Measurements from ENCODE around the gene LFNG.

Gene LFNG, protein sequence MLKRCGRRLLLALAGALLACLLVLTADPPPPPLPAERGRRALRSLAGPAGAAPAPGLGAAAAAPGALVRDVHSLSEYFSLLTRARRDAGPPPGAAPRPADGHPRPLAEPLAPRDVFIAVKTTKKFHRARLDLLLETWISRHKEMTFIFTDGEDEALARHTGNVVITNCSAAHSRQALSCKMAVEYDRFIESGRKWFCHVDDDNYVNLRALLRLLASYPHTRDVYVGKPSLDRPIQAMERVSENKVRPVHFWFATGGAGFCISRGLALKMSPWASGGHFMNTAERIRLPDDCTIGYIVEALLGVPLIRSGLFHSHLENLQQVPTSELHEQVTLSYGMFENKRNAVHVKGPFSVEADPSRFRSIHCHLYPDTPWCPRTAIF

GRCh38 chr7:2519119-2519930 lies at the start of gene LFNG:
Gene LFNG, plus strand, starts transcription at chr7:2519774. Its CDS starts 88 bp downstream, at chr7:2519862.
- peak; percentile 92 for DNase-seq (ENCODE audit: low spot score)

GRCh38 chr7:2470204-2471021 lies 49.2 kb upstream of the LFNG start:
- no peak for DNase-seq (ENCODE audit: low spot score)

- DNase-seq (ENCODE audit: low spot score): no peak
Observed at GRCh38 chr7:2471022-2471329, 48.6 kb upstream of the LFNG start.

DNA sequence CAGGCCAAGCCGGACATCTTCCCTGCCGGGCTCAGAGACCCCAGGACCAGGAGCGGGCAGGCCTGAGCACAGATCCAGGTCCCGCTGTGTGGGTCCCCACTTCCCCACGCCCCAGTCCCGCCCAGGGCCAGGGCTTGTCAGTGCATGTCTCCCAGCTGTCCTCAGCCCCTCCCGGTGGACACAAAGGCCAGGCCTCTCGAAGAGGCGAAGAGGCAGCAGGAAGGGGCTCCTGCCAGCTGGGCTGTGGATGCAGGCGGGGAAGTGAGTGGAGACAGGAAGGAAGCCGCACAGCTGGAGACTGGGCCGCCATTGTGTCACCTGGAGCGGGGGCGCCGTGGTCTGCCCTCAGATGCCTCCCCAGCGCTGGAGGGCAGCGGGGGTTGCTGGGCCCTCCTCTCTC lies 48.2 kb upstream of the LFNG start:
- no peak for DNase-seq (ENCODE audit: low spot score)

DNA sequence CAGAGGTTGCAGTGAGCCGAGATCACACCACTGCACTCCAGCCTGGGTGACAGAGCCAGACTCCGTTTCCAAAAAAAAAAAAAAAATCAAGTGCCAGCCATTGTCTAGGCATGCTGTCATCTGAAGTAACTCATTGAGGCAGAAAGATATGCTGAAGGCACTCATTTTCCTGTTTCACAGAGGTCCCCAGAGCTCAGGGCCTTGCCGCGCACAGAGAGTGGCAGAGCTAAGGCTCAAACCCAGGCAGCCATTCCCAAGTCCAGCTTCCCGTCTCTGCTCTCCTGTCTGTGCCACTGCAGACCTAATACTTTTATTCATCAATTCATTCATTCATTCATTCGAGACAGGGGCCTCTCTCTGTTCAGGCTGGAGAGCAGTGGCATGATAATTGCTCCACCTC lies 46.8 kb upstream of the LFNG start:
- DNase-seq (ENCODE audit: low spot score): no peak

GRCh38 chr7:2473496-2474180 lies 45.9 kb upstream of the LFNG start:
- no peak for DNase-seq (ENCODE audit: low spot score)

GRCh38 chr7:2474224-2474623 lies 45.4 kb upstream of the LFNG start:
- DNase-seq (ENCODE audit: low spot score): no peak

DNA sequence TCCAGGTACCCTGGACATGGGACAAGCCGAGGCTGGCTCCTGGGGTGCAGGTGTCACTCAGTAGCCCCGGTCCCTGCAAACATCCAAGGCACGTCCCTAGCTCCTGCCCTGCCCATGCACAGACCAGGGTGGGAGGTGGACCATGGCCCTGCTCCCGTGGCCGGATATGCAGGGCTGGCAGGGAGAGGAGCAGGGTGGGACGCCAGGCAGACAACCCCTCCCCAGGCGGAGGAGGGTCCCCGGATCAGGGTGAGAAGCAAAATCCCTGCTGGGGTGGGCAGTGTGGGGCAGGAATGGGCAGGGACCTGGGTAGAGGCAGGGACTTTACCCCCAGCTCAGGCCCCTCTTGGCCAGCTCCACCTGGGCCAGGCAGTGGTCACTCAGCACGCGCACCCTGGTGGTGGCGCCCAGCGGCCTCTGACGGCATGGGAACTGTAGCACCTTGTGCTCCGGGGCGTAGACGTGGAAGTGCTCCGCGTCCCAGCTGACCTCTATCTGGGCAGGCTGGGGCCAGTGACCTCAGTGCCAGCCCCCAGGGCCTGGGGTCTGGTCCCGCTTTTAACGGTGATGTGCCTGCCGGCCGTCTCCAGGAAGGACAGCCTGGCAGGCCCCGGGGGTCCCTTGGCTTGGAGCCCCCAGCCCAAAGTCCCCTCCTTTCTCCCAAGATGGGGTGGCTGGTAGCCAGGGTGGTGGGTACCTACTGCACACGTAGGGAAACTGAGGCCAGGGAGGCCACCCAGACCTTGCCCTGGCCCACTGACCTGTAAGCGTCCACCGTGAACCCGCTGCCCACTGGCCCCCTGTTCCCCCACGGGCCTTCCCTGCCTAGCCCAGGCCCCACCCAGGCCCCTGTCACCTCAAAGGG lies 44.5 kb upstream of the LFNG start:
- no peak for DNase-seq (ENCODE audit: low spot score)

DNA sequence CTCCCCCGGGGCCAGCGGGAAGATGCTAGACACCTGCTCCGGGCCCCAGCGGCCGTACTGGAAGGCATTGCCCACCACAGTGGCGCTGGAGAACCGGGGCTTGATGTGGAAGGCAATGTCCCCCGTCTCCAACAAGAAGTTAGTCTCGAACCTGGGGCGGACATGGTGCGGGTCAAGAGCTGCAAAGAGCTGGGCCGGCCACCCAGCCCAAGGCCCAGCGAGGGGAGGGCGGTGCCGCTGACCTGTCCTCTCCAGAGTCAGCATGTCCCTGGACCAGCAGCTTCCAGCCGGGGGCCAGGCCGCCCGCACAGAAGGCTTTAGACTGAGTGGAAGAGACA lies 43.9 kb upstream of the LFNG start:
- no peak for DNase-seq (ENCODE audit: low spot score)

GRCh38 chr7:2476298-2476697 lies 43.3 kb upstream of the LFNG start, which contains the start of gene GRIFIN:
Gene GRIFIN, minus strand, starts transcription at chr7:2476398. Its CDS starts 15 bp downstream, at chr7:2476383.
- DNase-seq (ENCODE audit: low spot score): no peak

- DNase-seq (ENCODE audit: low spot score): no peak
Observed at GRCh38 chr7:2476776-2477446, 42.7 kb upstream of the LFNG start.

DNA sequence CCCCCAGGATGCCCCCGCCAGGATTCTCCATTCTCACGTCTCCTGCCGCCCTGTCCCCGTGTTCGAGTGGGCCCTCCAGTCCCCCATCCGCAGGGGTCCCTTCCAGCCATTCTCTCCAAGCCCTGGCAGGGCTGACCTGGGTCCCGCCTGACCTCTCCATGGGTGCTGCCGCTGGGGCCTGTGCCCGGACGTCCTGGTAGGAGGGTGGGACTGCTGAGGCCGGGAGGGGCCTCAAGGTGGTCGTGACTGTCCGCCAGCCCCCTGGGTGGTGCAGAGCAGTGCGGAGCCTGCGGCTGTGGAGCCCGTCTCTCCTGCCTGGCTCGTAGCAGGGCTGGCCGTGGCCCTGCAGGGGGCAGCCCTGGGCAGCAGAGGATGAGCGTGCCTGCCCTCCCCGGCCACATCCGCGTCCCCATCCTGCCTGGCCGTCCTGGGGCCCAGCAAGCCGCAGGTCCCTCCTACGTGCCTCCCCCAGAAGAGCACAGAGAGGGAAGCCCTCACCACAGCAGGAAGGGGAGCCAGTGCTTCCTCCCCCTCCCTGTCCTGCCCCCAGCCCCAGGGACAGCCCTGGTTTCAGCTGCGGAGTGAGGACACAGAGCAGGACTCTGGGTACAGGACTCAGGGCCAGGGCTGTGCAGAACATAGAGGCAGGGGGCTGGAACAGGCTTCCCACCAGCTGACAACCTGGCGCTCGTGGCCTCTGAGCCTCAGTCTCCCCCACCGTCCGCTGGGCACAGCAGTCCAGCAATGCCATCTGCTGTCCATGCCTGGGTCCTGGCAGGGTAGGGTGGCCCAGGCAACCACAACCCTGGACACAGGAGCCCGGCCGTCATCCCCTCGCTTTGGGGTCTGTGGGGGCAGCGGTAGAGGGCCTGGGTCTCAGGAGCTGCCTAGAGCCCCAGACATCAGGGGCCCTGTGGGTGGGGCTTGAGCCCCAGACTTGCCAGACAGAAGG lies 41.9 kb upstream of the LFNG start:
- peak; percentile 49 for DNase-seq (ENCODE audit: low spot score)

DNA sequence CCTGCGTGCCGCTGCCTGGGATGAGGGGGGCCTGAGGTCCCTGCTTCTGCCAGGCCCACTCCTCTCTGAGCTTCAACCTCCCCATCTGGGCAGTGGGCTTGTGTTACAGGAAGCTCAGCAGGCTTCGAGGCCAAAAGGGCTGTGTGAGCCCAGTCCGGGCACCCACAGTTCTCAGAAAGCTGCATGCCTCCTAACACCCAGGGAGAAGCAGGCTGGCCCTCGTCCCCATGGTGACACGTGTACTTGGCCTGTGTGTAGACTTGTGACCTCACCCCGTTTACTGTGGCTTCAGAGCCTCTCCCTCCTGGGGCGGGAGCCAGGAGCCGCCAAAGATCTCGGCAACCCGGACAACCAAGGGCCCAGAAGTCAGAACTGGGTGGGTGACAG lies 41.2 kb upstream of the LFNG start:
- DNase-seq (ENCODE audit: low spot score): peak; percentile 31

- DNase-seq (ENCODE audit: low spot score): no peak
Observed at GRCh38 chr7:2478800-2479199, 40.8 kb upstream of the LFNG start.

- no peak for DNase-seq (ENCODE audit: low spot score)
Observed at GRCh38 chr7:2479276-2480069, 40.1 kb upstream of the LFNG start.

GRCh38 chr7:2480070-2480408 lies 39.5 kb upstream of the LFNG start:
- DNase-seq (ENCODE audit: low spot score): no peak

DNA sequence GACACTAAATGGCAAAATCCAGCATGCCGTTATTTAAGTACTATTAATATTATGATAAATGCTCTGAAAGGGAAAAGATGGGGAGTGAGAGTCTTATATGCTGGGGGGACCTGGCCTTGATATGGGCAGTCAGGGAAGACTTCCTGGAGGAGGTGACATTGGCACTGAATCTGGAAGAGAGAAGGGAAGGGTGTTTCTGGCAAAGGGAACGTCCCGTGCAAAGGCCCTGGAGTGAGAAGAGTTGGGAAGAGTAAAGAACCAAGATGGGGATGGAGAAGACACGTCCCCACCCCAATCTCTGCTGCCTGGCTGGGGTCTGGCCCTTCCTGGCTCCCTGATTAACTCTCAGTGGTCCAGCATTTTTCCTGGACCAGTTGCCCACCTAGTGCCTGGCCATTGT lies 38.4 kb upstream of the LFNG start:
- no peak for DNase-seq (ENCODE audit: low spot score)

- no peak for DNase-seq (ENCODE audit: low spot score)
Observed at GRCh38 chr7:2482725-2483451, 36.7 kb upstream of the LFNG start.
